GM10847 (cell line): ENCODE results near the gene TAS2R31.
"Not testable (repeated sequence)": the region's sequence is repeated elsewhere in the genome, so short reads cannot be mapped to it uniquely, and the experiment has no call there.

Experiments
- POLR2A ChIP-seq: IDR thresholded peaks from 2 replicates; pipeline ENCODE4 v1.6.1; 2011; ENCODE audit not compliant: insufficient read length; ENCODE audit errors: extremely low read depth

Gene TAS2R31

GRCh38 chr12:11031307-11031706 lies at the start of gene TAS2R31:
Gene TAS2R31, minus strand, starts transcription at chr12:11031407. Its CDS starts 72 bp downstream, at chr12:11031335.
- no peak for TF ChIP-seq POLR2A

GRCh38 chr12:11078246-11078645 lies 47.0 kb upstream of the TAS2R31 start:
- no peak for TF ChIP-seq POLR2A

- no peak for TF ChIP-seq POLR2A
Observed at GRCh38 chr12:11075642-11076041, 44.4 kb upstream of the TAS2R31 start.

GRCh38 chr12:11071414-11071813 lies 40.2 kb upstream of the TAS2R31 start:
- TF ChIP-seq POLR2A, result no peak

GRCh38 chr12:11070999-11071398 lies 39.8 kb upstream of the TAS2R31 start:
- TF ChIP-seq POLR2A, result no peak

GRCh38 chr12:11069854-11070365 lies 38.7 kb upstream of the TAS2R31 start:
- TF ChIP-seq POLR2A, result no peak

GRCh38 chr12:11067514-11067913 lies 36.3 kb upstream of the TAS2R31 start:
- no peak for TF ChIP-seq POLR2A

- not testable (repeated sequence) for TF ChIP-seq POLR2A
Observed at GRCh38 chr12:11062194-11062593, 31.0 kb upstream of the TAS2R31 start, which contains the start of gene TAS2R46. Gene TAS2R46, minus strand, starts transcription at chr12:11062294. Its CDS starts 0 bp downstream, at chr12:11062294.

- no peak for TF ChIP-seq POLR2A
Observed at GRCh38 chr12:11059784-11060183, 28.6 kb upstream of the TAS2R31 start.

- TF ChIP-seq POLR2A, result no peak
Observed at GRCh38 chr12:11059041-11059440, 27.8 kb upstream of the TAS2R31 start.

GRCh38 chr12:11055306-11055705 lies 24.1 kb upstream of the TAS2R31 start:
- no peak for TF ChIP-seq POLR2A

- no peak for TF ChIP-seq POLR2A
Observed at GRCh38 chr12:11040162-11040561, 9.0 kb upstream of the TAS2R31 start.

GRCh38 chr12:11039171-11039570 lies 8.0 kb upstream of the TAS2R31 start:
- no peak for TF ChIP-seq POLR2A

- no peak for TF ChIP-seq POLR2A
Observed at GRCh38 chr12:11026118-11026517, 5.1 kb downstream of the TAS2R31 start.

GRCh38 chr12:11023387-11023786 lies 7.8 kb downstream of the TAS2R31 start:
- TF ChIP-seq POLR2A, result no peak

- TF ChIP-seq POLR2A, result no peak
Observed at GRCh38 chr12:11022520-11022919, 8.7 kb downstream of the TAS2R31 start, which contains the start of gene TAS2R19. Gene TAS2R19, minus strand, starts transcription at chr12:11022620. Its CDS starts 49 bp downstream, at chr12:11022571.

GRCh38 chr12:11016937-11017336 lies 14.3 kb downstream of the TAS2R31 start:
- TF ChIP-seq POLR2A, result no peak
